ENCODE measurements around the gene CFAP221. TPM values are rescaled to one million over a fixed set of nuclear protein-coding genes. Genes with fewer than 3 reads are reported as not detected.

The CFAP221 gene
- total RNA-seq, 1 donor from 2014 or later: 20.7 TPM

DNA sequence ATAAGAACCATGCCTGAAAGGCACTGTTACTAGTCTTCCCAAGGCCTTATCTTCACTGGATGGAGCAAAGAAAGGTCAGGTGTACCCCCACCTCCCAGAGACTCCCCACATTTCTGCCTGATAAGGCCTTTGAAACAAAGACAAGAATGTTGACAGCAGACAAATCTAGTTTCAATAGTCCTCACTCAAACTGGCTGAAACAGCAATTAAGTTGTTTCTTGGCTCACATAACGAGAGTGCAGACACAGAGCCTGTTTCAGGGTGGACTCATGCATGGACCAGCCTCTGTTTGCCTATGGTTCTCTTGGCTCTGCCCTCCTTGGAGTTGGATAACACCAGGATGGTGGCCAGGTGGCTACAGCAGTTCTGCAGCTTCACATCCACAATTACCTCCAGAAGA, 7.5 kb upstream of the CFAP221 start:
- no peak for DNase-seq (ENCODE audit: low spot score)

DNA sequence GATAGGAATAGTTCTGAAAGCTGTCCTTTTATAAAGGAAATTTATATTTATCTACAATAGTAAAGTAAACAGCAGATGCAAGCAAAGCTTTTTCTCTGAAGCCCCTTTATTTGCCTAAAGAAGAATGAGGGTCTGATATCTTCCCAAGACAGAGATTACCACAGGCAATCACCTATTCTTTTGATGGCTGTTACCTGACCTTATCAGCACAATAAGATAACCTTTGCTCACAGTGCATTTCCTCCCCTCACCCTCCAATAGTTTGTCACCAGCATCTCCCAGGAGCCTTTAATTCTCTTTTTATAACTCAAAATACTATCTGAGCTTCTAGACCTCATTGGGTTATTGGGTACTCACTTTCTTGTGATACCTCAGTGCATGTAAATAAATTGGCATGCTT, 6.5 kb upstream of the CFAP221 start:
- DNase-seq (ENCODE audit: low spot score): no peak

DNA sequence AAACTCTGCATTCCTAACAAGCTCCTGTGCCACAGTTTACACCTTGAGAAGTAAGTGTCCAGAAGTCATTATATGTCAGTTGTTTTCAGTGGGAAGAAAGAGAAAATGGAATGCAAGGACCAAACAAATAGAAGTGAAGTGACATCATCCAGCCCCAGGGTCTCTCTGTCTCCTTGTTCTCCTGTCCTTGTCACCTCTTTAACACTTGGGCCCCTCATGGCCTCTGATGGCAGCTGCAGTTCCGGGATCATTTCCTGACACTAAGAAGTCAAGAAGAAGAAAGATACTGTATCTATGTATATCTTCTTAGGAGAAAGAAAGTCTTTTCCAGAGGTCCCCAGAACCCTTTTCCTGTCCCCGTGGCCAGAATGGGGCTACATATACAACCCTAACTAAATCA, 2.8 kb upstream of the CFAP221 start:
- DNase-seq (ENCODE audit: low spot score): no peak

DNA sequence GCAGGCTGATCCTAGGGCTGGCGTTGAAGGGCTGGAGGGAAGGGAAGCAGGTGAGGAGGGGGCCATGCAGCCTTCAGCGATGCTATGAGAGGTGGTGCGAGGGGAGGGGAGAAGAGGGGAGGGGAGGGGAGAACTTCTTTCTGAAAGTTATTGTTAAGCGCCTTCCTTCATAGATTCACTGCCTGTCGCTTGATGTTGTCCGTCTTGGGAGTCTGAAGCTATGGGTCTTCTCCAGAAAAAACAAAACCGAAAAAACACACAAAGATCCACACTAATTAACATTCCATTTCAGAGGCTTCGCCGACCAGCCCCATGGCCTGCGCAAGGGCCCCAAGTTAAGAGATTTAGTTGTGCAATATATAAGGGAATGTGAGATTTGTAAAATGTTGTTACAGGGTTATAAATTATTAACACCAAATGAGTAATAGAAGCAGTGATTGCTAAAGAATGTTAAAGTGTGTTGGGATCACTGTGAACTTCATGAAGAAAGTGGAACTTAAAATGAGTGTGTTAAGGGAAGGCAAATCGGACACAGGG, 758 bp downstream of the CFAP221 start:
- DNase-seq (ENCODE audit: low spot score): no peak

DNA sequence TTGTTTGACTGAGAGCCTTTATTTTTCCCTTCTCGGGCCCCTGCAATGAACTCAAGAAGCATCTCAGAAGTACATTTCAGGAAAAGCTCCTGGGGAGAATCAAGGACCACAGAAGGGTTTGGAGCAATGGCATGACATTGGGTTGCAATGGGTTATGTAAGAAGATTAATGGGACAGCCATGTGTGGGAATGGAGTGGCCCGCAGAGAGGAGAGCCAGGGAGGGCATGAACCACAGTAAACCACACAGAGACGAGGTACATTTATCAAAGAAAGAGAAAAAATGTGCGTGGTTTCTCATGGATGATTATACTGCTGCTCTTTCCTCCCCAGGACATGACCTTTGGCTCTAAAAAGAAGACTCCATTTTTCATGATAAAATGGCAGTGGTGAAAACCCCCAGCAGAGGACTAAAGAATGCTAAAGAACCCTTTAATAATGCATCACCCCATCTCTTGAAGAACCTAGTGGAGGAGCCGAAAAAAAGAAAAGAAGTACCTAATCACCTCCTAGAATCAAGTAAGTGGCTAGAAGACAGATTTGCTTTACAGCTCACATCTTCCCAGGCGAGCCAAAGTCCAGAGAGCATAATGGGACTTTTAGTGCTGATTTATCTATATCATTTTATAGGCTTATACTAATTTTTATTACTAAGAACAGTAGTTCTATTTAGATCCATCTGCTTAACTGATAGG, 1.7 kb downstream of the CFAP221 start:
- no peak for DNase-seq (ENCODE audit: low spot score)

DNA sequence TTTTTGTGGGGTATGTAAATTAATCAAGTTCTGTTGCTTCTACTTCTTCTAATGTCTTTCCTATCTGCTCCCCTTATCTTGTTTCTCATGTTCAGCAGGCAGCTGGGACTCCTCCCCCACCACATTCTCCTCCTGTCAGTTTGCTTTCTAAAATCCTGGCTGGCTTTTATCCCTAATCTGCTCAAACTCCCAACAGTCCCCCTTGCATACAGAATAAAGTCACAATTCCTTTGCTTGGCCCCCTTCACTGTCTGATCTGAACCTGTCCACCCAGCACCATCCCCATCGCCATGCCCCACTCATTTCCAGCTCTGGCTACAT, 2.2 kb downstream of the CFAP221 start:
- peak; percentile 74 for DNase-seq (ENCODE audit: low spot score)

DNA sequence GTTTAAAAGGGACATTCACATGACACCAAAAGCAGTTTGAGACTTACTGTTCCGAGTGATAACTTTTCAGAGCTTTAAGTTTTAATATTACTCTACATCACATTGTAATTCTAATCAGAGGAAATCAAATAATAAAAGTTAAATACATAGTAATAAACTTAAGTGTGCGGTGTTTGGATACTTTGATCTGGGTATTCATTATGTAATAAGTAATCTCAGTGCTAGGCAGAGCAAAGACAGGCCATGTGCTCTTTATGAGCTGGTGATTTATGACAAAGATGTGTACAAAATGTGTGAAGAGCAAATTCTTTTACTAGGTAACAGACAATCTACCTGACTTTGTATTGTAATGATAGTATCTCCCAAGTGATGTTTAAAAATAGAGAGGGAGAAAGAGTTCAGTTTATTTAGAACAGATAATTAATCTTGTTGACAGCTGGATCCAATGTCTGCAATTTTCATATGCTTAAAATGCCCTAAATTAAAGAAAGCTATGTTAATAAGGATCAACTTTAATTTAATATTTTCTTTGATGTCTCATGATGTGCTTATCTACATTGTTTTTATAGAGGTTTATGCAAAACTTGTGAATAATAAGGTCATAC, 4.4 kb downstream of the CFAP221 start:
- DNase-seq (ENCODE audit: low spot score): no peak

DNA sequence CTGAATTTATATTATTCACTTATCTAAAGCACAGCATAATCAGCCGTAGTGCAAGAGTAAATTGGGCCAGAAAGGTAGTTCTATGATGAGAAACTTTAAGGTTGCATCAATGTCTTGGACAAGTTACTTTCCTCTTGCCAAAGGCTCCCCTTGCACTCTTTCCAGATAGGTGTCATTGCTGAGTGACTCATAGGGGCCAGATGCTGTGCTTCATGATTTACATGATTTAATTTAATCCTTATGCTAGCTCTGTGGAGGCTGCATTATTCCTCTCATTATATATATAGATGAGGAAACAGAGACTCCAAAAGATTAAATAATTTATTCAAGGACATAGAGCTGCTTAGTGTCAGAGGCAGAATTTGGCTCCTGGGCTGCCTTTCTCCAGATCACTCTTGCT, 5.0 kb downstream of the CFAP221 start:
- peak; percentile 28 for DNase-seq (ENCODE audit: low spot score)

DNA sequence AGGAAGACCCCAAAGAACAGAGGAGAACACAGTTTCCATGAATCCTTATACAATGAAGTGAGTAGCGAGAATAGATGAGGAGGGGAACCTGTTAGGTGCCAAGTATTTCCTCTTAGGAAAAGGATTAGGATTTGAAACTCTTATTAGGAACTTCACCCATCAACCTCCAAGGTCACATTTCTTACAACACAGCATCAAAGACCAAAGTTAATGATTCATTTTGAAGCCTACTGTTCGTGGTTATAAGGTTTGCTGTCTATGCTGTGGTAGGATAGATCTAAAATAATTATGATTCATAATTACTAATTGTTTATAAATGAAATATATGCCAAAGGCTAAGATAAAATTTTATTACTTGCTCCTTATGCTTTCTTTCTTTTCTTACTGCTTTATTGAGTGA, 6.1 kb downstream of the CFAP221 start:
- DNase-seq (ENCODE audit: low spot score): no peak

DNA sequence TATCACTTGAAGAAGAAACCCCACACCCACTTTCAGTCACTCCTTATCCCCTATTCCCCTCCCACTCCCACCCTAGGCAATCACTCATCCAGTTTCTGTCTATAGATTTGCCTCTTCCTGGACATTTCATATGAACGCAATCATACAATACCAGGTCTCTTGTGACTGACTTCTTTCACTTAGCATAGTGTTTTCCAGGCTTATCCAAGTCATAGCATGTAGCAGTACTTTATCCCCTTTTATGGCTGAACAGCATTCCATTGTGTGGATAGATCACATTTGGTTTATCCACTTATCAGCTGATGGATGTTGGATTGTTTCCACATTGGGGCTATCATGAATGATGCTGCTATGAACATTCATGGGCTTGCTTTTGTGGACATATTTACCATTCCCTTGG, 6.6 kb downstream of the CFAP221 start:
- DNase-seq (ENCODE audit: low spot score): no peak

DNA sequence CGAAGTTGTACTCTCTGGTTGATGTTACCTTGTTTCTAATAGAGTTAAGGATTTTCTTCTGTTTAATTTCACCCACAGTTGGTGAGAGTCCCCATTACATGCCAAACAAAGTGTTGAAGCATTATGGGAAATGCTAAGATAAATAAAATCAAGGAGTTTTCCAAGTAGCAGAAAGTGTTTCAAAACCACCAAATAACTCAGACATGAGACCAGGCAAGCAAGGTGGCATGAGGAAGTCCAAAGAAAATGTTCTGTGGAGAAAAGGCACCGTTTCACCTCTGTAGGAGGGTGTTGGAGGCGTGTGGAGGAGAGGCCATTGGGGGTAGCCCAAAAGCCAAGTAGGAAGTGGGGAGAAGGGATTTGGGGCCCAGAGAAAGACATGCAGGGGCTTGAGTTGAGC, 8.7 kb downstream of the CFAP221 start:
- no peak for DNase-seq (ENCODE audit: low spot score)

DNA sequence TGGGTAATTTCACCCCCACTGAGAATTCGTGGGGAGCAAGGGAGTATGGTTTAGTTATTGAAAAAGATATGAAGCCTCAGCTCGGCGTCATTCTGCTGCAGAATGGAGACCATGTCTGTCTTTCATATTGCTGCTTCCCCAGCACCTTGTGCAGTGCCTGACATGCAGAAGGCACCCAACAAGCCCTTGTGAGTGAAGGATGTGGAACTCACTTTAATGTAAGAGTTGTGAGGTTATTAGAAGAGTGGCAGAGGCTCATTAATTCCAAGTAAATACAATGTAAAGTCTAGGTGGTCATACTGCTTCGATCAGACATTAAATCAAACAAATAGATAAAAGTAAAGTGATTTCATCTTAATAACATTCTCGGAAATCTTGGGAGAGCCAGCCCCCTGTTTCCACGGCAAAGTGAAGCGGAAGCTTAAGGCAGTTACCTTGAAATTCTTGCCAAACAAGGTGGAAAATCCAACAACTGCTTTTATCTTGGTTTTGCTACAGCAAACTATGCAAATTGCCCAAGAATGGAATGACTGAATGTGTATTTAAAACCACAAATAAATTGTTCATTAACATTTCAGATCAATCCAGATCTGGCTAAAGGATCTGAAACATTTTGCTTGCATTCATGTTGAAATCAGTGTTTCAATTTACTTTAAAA, 9.6 kb downstream of the CFAP221 start:
- no peak for DNase-seq (ENCODE audit: low spot score)

DNA sequence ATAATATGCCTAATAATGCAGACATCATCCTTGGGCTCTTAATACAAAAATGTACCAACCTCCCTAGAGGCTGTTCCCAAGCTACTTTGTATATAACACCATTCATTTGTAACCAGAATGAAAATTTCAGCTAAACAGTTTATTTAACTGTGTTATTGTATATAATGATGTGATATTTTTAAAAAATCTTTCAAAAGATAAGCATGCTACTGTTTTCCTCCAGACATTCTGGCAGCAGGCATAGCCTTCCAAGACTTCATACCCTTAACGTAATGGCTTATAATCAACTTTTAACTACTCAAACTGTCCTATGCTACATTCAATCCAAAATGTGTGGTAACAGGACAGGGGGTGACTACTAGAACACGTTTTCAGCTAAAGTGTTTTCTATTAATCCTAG, 21.2 kb downstream of the CFAP221 start:
- DNase-seq (ENCODE audit: low spot score): no peak

DNA sequence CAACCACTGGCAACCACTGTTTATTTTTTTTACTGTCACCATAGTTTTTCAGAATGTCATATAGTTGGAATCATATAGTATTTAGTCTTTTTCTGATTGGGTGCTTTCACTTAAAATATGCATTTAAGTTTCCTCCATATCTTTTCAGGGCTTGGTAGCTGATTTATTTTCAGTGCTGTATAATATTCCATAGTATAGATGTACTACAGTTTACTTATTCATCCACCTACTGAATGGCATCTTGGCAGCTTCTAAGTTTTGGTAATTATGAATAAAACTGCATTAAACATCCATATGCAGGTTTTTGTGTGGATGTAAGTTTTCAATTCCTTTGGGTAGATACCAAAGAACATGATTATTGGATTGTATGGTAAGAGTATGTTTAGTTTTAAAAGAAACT, 23.0 kb downstream of the CFAP221 start:
- no peak for DNase-seq (ENCODE audit: low spot score)

DNA sequence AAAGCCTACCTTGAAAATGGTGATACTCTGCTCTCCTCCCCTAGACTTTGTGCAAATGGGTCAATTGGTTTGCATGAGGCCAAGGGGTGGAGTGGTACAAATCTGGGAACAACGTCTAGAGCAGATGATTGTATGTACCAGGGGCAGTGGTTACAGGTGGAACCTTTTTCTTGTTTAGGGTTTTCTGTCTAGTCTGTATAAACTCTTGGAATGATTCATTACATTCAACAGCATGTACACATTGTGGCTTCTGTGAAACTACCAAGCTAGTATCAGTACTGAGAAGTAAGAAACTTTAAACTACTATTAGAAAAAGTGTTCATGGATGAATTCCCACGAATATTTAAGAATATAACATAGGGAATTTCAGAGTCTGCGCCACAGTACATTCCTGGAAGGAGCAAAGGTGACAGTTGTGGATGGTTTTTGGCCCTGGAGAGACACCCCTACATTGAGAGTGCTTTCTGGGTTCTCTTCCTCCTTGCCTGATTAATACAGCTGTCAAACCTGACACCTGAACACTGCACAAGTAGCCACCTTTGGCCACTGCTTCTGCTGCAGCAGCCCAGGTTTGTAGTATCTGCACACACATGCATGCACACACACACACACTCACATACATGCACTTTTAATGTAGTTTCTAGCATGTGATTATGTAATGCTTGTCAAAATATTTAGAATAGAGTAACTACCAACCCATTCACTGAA, 30.0 kb downstream of the CFAP221 start:
- DNase-seq (ENCODE audit: low spot score): no peak

DNA sequence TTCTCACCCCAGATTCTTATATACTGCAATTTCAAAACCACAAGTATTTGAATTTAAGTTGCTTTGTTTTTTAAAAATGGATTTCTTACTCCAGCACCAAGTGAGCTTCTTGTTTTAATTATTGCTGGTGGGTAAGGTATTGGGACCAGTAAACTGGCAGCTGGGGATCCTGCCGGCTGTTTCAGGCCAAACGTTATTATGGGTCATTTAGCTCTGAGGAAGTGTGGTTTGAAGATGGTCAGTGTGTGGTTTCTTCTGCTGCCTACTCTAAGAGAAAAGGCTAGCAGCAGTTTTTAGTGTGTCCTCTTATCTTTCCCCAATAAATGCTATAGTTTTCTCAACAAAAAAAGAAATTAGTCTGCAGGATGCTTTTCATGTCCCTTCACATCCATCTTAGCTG, 30.6 kb downstream of the CFAP221 start:
- DNase-seq (ENCODE audit: low spot score): no peak

DNA sequence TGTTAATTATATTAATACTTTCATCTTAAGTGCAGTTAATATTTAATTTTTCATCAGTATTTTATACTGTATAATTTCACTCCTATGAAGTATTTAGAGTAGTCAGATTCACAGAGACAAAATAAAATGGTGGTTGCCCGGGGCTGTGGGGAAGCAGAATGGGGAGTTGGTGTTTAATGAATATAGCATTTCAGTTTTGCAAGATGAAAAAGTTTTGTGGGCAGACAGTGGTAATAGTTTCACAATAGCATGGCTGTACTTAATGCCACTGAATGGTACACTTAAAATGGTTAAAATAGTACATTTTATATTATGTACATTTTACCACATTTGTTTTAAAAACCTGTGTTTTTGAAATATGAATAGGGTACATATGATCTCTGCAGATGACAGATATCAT, 31.2 kb downstream of the CFAP221 start:
- DNase-seq (ENCODE audit: low spot score): no peak

DNA sequence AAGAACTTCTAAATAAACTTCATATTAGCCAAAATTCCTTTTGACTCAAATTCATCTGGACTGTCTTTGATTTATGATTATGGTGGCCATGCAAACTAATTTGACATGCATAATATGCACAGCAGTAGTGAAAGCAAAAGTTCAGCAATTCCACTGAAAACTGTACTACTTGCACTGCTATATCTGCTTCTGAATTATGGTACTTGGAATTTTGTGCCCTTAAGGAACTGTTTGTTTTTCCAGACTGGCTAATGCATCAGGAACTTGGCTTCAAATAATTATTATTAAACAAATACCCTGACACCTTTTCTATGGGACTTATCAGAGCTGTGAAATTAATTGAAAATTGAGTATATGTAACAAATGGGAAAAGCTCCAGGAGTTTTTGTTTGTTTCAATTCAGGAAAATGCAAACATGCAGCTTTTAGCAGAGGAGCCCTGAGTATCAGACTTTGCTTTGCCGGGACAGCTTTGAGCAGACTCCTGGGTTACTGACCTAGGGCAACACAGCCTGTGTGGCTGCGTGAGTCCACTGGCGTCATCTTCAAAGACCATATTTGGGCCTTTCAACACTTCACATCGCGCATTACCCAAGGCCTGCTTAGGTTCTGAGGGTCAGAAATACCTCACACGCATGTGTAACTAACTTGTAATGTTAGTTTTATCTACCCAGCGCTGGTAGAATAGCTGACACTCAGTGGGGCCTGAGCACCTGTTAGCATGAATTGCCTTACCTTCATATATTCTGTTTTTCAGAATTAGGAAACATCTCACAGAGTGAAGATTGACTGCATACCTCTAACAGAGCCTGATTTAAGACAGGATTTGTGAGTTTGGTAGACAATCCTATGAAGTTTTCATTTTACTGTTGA, 35.4 kb downstream of the CFAP221 start:
- no peak for DNase-seq (ENCODE audit: low spot score)

DNA sequence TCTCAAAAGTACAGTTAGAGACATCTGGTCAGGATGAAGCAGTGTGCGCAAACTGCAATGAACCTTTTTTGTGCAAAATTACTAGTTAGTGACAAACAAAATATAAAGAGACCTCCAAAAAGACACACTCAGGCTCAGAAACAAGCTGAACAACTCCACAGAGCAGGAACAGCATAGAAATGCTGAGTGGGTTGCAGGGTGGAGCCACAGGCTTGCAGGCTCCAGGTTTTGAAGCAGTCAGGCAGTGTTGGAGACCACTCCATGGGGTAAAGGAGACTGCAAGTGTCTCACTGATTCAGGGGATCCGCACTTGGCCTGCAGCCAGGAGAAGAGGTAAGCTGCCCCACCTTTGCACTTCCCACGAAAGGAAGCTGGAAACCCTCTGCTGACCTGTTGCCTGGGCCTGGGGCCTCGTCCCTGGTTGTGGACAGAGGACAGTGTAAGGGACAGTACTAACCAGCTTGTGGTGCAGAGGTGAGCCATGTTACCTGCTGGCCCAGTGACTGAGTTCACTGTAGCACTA, 36.4 kb downstream of the CFAP221 start:
- no peak for DNase-seq (ENCODE audit: low spot score)

DNA sequence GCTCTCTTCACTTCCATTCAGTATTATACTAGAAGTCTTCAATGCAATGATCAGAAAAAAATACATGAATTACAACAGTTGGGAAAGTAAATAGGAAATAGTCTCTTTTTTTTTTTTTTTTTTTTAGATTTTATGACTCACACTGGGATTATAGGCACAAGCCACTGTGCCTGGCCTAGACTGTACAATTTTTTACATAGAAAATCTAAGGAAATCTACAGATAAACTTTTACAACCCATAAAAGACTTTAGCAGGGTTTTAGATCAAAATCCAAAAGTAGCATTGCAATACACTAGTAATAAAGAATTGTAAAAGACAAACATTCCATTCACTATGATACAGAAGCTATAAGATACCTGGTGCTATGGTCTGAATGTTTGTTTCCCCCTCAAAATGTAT, 39.0 kb downstream of the CFAP221 start:
- DNase-seq (ENCODE audit: low spot score): peak; percentile 69

DNA sequence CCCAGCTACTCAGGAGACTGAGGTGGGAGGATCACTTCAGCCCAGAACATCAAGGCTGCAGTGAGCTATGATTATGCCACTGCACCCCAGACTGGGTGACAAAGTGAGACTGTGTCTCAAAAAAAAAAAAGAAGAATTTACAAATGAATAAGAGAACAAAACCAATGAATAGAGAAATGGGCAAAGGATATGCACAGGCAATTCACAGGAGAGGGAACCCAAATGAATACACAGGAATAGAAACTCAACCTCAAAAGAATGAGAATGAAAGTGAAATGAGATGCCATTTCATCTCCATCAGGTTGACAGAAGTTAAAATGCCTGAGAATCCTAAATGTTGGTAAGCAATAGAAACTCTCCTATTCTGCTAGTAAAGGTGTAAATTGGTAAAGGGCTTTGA, 40.2 kb downstream of the CFAP221 start:
- DNase-seq (ENCODE audit: low spot score): no peak

Data from umbilical cord (tissue), 2 donors.